ENCODE data around the gene PTEN.

Gene PTEN

DNA sequence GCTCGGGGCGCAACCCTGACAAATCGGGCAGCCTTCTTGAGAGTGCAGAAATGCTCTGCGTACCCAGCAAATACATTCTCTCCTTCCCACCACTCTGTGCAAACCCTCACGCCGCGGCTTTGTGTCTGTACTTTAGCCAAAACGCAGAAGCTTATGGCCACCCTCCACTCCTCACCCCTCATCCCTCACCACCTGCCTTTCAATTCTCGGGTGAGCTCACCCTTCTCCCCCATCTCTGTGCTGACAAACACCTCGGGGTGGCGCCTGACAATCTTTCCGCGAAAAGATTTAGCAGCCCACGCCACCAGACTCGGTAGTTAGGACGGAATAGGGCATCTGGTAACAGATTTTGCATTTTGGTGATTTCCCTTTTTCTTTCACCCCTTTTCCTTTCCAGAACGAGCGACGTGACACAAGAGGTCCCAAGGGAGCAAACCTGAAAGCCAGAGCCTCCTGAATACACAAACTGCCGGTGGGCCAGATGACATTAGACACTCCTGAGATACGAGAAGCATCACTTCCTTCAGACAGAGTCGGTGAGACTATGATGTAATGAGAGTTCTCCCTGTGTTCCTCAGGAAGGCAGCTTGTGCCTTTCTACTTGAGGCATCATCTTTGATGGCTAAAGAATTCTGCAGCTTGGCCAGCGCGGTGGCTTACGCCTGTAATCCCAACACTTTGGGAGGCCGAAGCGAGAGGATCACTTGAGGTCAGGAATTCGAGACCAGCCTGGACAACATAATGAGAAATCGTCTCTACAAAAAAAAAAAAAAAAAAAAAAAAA, 44.7 kb upstream of the PTEN start:
- no peak for TF ChIP-seq FOXP2 (optimal IDR thresholded peaks at IDR 0.05; ENCODE audit: borderline replicate concordance, extremely low read depth, extremely low read length, insufficient read depth)
- no peak for TF ChIP-seq TAF1 (IDR thresholded peaks at IDR 0.05; ENCODE audit: borderline replicate concordance, insufficient read depth, low read length)
- TF ChIP-seq, protein P1, sequence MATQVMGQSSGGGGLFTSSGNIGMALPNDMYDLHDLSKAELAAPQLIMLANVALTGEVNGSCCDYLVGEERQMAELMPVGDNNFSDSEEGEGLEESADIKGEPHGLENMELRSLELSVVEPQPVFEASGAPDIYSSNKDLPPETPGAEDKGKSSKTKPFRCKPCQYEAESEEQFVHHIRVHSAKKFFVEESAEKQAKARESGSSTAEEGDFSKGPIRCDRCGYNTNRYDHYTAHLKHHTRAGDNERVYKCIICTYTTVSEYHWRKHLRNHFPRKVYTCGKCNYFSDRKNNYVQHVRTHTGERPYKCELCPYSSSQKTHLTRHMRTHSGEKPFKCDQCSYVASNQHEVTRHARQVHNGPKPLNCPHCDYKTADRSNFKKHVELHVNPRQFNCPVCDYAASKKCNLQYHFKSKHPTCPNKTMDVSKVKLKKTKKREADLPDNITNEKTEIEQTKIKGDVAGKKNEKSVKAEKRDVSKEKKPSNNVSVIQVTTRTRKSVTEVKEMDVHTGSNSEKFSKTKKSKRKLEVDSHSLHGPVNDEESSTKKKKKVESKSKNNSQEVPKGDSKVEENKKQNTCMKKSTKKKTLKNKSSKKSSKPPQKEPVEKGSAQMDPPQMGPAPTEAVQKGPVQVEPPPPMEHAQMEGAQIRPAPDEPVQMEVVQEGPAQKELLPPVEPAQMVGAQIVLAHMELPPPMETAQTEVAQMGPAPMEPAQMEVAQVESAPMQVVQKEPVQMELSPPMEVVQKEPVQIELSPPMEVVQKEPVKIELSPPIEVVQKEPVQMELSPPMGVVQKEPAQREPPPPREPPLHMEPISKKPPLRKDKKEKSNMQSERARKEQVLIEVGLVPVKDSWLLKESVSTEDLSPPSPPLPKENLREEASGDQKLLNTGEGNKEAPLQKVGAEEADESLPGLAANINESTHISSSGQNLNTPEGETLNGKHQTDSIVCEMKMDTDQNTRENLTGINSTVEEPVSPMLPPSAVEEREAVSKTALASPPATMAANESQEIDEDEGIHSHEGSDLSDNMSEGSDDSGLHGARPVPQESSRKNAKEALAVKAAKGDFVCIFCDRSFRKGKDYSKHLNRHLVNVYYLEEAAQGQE (IDR thresholded peaks at IDR 0.05; ENCODE audit: insufficient read depth in 1 of 2, low read depth in 2 of 2, low read length in 2 of 2), result no peak
- no peak for TF ChIP-seq POLR2AphosphoS5 (IDR thresholded peaks at IDR 0.05; ENCODE audit: low read depth, low read length)
- no peak for TF ChIP-seq SIN3A (IDR thresholded peaks at IDR 0.05; ENCODE audit: borderline replicate concordance, insufficient read depth, low read length)

DNA sequence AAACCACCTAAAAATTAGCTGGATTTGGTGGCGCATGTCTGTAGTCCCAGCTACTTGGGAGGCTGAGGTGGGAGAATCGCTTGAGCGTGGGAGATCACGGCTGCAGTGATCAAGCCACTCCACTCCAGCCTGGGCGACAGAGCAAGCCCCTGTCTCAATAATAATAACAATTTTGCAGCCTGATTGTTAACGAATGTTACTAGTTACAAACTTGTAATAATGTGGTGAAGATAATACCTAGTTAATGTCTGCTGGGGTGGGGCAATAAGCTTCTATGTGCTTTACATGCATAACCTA, 44.2 kb upstream of the PTEN start:
- no peak for TF ChIP-seq TAF1 (IDR thresholded peaks at IDR 0.05; ENCODE audit: borderline replicate concordance, insufficient read depth, low read length)
- no peak for TF ChIP-seq SIN3A (IDR thresholded peaks at IDR 0.05; ENCODE audit: borderline replicate concordance, insufficient read depth, low read length)
- no peak for TF ChIP-seq POLR2AphosphoS5 (IDR thresholded peaks at IDR 0.05; ENCODE audit: low read depth, low read length)
- no peak for TF ChIP-seq FOXP2 (optimal IDR thresholded peaks at IDR 0.05; ENCODE audit: borderline replicate concordance, extremely low read depth, extremely low read length, insufficient read depth)
- TF ChIP-seq, protein P1 (IDR thresholded peaks at IDR 0.05; ENCODE audit: insufficient read depth in 1 of 2, low read depth in 2 of 2, low read length in 2 of 2), result no peak

DNA sequence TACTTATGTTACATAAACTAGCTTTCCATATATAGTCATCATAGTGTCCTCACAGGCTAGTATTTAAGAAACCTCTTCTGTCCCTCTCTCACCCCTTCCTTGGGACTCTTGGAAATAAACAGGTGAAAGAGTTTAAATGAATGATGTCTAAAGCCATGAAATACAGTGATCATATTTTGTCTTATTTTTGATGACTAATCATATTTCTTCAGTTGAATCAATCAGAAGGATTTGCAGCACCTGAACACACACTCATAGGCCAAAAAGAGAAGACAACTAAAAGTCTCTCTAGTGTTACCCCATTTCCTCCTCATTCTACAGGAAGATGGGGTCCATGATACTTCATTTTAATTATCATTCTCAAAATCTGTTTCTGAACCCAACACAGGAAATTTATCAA, 36.8 kb upstream of the PTEN start:
- TF ChIP-seq POLR2AphosphoS5 (IDR thresholded peaks at IDR 0.05; ENCODE audit: low read depth, low read length) (no peak), FOXP2 (optimal IDR thresholded peaks at IDR 0.05; ENCODE audit: borderline replicate concordance, extremely low read depth, extremely low read length, insufficient read depth) (no peak), SIN3A (IDR thresholded peaks at IDR 0.05; ENCODE audit: borderline replicate concordance, insufficient read depth, low read length) (no peak), TAF1 (IDR thresholded peaks at IDR 0.05; ENCODE audit: borderline replicate concordance, insufficient read depth, low read length) (no peak)
- TF ChIP-seq, protein P1 (IDR thresholded peaks at IDR 0.05; ENCODE audit: insufficient read depth in 1 of 2, low read depth in 2 of 2, low read length in 2 of 2), result no peak

DNA sequence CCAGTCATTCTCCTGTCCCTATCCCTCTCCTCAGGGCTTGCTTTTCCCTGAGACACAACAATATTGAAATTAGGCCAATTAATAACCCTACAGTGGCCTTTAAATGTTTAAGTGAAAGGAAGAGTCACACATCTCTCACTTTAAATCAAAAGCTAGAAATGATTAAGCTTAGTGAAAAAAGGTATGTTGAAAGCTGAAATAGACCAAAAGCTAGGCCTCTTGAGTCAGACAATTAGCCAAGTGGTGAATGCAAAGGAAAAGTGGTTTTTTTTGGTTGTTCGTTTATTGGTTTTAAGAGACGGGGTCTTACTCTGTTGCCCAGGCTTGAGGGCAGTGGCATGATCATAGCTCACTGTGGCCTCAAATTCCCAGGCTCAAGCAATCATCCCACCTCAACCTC, 35.7 kb upstream of the PTEN start:
- no peak for TF ChIP-seq TAF1 (IDR thresholded peaks at IDR 0.05; ENCODE audit: borderline replicate concordance, insufficient read depth, low read length)
- no peak for TF ChIP-seq POLR2AphosphoS5 (IDR thresholded peaks at IDR 0.05; ENCODE audit: low read depth, low read length)
- TF ChIP-seq FOXP2 (optimal IDR thresholded peaks at IDR 0.05; ENCODE audit: borderline replicate concordance, extremely low read depth, extremely low read length, insufficient read depth), result no peak
- no peak for TF ChIP-seq SIN3A (IDR thresholded peaks at IDR 0.05; ENCODE audit: borderline replicate concordance, insufficient read depth, low read length)
- TF ChIP-seq, protein P1 (IDR thresholded peaks at IDR 0.05; ENCODE audit: insufficient read depth in 1 of 2, low read depth in 2 of 2, low read length in 2 of 2), result no peak
